Gastrocnemius medialis (tissue), 4 donors: ENCODE measurements around the gene ZDHHC11.

Experiments used
- POLR2A ChIP-seq, 2 donors: fragments of 450-650 bp; IDR thresholded peaks; one replicate each; pipeline ENCODE4 v1.6.1; 2017; ENCODE audit warnings: antibody characterized with exemption in 2 of 2, mild to moderate bottlenecking in 2 of 2, moderate library complexity in 2 of 2
- TF ChIP-seq, protein P1 (sequence below), 5 experiments: fragments of 450-650 bp in 3 of 5; fragments of 200-600 bp in 2 of 5; sonication (generic) in 2 of 5; IDR thresholded peaks in 4 of 5; conservative IDR thresholded peaks in 1 of 5; 1 replicate in 4 of 5; 2 replicates in 1 of 5; pipeline ENCODE4 v1.5.1; 2016 to 2019; ENCODE audit warnings: antibody characterized with exemption in 5 of 5, mild to moderate bottlenecking in 3 of 5, moderate library complexity in 3 of 5

DNA sequence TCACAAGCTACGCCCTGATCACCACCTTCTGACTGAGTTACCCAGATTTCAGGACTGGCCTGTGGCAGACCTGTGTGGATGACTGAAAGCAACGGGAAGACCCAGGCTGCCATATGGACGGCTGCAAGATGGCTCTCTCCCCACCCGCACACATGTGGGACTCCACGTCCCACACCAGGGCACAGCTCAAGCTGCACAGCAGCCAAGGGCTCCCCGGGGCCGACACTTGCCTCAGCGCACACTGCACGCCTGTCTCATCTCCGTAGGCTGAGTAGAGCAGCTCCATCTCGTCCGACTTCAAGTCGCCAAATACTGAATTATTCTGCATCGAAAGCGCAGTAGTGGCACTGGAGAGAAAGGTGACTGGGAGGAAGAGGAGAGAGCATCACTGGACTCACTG is 27.3 kb upstream of the ZDHHC11 start:
- TF ChIP-seq, protein P1, sequence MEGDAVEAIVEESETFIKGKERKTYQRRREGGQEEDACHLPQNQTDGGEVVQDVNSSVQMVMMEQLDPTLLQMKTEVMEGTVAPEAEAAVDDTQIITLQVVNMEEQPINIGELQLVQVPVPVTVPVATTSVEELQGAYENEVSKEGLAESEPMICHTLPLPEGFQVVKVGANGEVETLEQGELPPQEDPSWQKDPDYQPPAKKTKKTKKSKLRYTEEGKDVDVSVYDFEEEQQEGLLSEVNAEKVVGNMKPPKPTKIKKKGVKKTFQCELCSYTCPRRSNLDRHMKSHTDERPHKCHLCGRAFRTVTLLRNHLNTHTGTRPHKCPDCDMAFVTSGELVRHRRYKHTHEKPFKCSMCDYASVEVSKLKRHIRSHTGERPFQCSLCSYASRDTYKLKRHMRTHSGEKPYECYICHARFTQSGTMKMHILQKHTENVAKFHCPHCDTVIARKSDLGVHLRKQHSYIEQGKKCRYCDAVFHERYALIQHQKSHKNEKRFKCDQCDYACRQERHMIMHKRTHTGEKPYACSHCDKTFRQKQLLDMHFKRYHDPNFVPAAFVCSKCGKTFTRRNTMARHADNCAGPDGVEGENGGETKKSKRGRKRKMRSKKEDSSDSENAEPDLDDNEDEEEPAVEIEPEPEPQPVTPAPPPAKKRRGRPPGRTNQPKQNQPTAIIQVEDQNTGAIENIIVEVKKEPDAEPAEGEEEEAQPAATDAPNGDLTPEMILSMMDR (IDR thresholded peaks at IDR 0.05 in 4 of 5, conservative IDR thresholded peaks at IDR 0.05 in 1 of 5): no peak
- no peak for TF ChIP-seq POLR2A (IDR thresholded peaks at IDR 0.05)
